ENCODE measurements around the gene CALHM6.

Gene CALHM6

GRCh38 chr6:116461331-116461931 is at the start of gene CALHM6:
Gene CALHM6 (plus strand): TSS chr6:116461375. CDS start chr6:116461930, 555 bp downstream.
- H3K4me3 ChIP-seq, result no peak within 1 kb of the TSS
- no peak for DNase-seq (ENCODE audit: low read depth, low spot score)
- no peak within 1 kb of the TSS for H3K9ac ChIP-seq (ENCODE audit: insufficient read length)
- H3K27ac ChIP-seq, result no peak within 1 kb of the TSS
- no peaks in the 10 kb centered on the region for H3K36me3 ChIP-seq (ENCODE audit: insufficient read depth, low read length)
- no peaks in the 10 kb centered on the region for H3K9me3 ChIP-seq (ENCODE audit: low read depth, low read length)
- no peak for TF ChIP-seq POLR2AphosphoS5 (IDR thresholded peaks at IDR 0.05; ENCODE audit: borderline replicate concordance, low read depth, low read length)
- no peak for TF ChIP-seq FOXP2 (optimal IDR thresholded peaks at IDR 0.05; ENCODE audit: control extremely low read depth, extremely low read length, insufficient read depth)
- no peak for TF ChIP-seq EZH2 (IDR thresholded peaks at IDR 0.05)

- TF ChIP-seq FOXP2 (optimal IDR thresholded peaks at IDR 0.05; ENCODE audit: control extremely low read depth, extremely low read length, insufficient read depth), result no peak
- TF ChIP-seq EZH2 (IDR thresholded peaks at IDR 0.05), result no peak
- TF ChIP-seq POLR2AphosphoS5 (IDR thresholded peaks at IDR 0.05; ENCODE audit: borderline replicate concordance, low read depth, low read length), result no peak
- Histone ChIP-seq H3K4me3 (peak overlapping the region; percentile 64), H3K36me3 (ENCODE audit: insufficient read depth, low read length) (no peaks in the 10 kb centered on the region), H3K9me3 (ENCODE audit: low read depth, low read length) (no peaks in the 10 kb centered on the region), H3K9ac (ENCODE audit: insufficient read length) (peak overlapping the region; percentile 43), H3K27ac (peak overlapping the region; percentile 94)
- DNase-seq (ENCODE audit: low read depth, low spot score), result no peak
These were observed 48.9 kb upstream of the CALHM6 start for GRCh38 chr6:116412270-116412669.

GRCh38 chr6:116413357-116413756 is 47.8 kb upstream of the CALHM6 start:
- DNase-seq (ENCODE audit: low read depth, low spot score), result no peak
- H3K27ac ChIP-seq, result peak overlapping the region; percentile 72
- no peak for TF ChIP-seq POLR2AphosphoS5 (IDR thresholded peaks at IDR 0.05; ENCODE audit: borderline replicate concordance, low read depth, low read length)
- TF ChIP-seq EZH2 (IDR thresholded peaks at IDR 0.05), result no peak
- no peak for TF ChIP-seq FOXP2 (optimal IDR thresholded peaks at IDR 0.05; ENCODE audit: control extremely low read depth, extremely low read length, insufficient read depth)
- H3K9me3 ChIP-seq (ENCODE audit: low read depth, low read length), result no peaks in the 10 kb centered on the region
- no peak overlapping the region for H3K9ac ChIP-seq (ENCODE audit: insufficient read length)
- no peaks in the 10 kb centered on the region for H3K36me3 ChIP-seq (ENCODE audit: insufficient read depth, low read length)
- no peak overlapping the region for H3K4me3 ChIP-seq

- DNase-seq (ENCODE audit: low read depth, low spot score), result no peak
- no peak overlapping the region for H3K9ac ChIP-seq (ENCODE audit: insufficient read length)
These were observed 43.5 kb upstream of the CALHM6 start for GRCh38 chr6:116417661-116418060.

GRCh38 chr6:116419069-116419786 is 41.9 kb upstream of the CALHM6 start:
- no peak for DNase-seq (ENCODE audit: low read depth, low spot score)
- no peaks in the 10 kb centered on the region for H3K36me3 ChIP-seq (ENCODE audit: insufficient read depth, low read length)

More at GRCh38 chr6:116417661-116418060, 43.5 kb upstream of the CALHM6 start:
- H3K27ac ChIP-seq, result no peak overlapping the region
- no peaks in the 10 kb centered on the region for H3K36me3 ChIP-seq (ENCODE audit: insufficient read depth, low read length)
- no peak overlapping the region for H3K4me3 ChIP-seq
- no peaks in the 10 kb centered on the region for H3K9me3 ChIP-seq (ENCODE audit: low read depth, low read length)
- TF ChIP-seq POLR2AphosphoS5 (IDR thresholded peaks at IDR 0.05; ENCODE audit: borderline replicate concordance, low read depth, low read length) (no peak), EZH2 (IDR thresholded peaks at IDR 0.05) (no peak)

GRCh38 chr6:116420341-116420740 is 40.8 kb upstream of the CALHM6 start:
- no peak for DNase-seq (ENCODE audit: low read depth, low spot score)
- Histone ChIP-seq H3K27ac (no peak overlapping the region), H3K9ac (ENCODE audit: insufficient read length) (no peak overlapping the region), H3K4me3 (no peak overlapping the region), H3K36me3 (ENCODE audit: insufficient read depth, low read length) (no peaks in the 10 kb centered on the region), H3K9me3 (ENCODE audit: low read depth, low read length) (no peaks in the 10 kb centered on the region)
- no peak for TF ChIP-seq EZH2 (IDR thresholded peaks at IDR 0.05)
- TF ChIP-seq POLR2AphosphoS5 (IDR thresholded peaks at IDR 0.05; ENCODE audit: borderline replicate concordance, low read depth, low read length), result no peak
- no peak for TF ChIP-seq FOXP2 (optimal IDR thresholded peaks at IDR 0.05; ENCODE audit: control extremely low read depth, extremely low read length, insufficient read depth)

More at GRCh38 chr6:116419069-116419786, 41.9 kb upstream of the CALHM6 start:
- no peaks in the 10 kb centered on the region for H3K9me3 ChIP-seq (ENCODE audit: low read depth, low read length)
- H3K27ac ChIP-seq, result no peak overlapping the region
- H3K4me3 ChIP-seq, result no peak overlapping the region
- H3K9ac ChIP-seq (ENCODE audit: insufficient read length), result no peak overlapping the region
- TF ChIP-seq POLR2AphosphoS5 (IDR thresholded peaks at IDR 0.05; ENCODE audit: borderline replicate concordance, low read depth, low read length) (no peak), FOXP2 (optimal IDR thresholded peaks at IDR 0.05; ENCODE audit: control extremely low read depth, extremely low read length, insufficient read depth) (no peak), EZH2 (IDR thresholded peaks at IDR 0.05) (no peak)

- Histone ChIP-seq H3K9me3 (ENCODE audit: low read depth, low read length) (no peaks in the 10 kb centered on the region), H3K9ac (ENCODE audit: insufficient read length) (no peak overlapping the region), H3K36me3 (ENCODE audit: insufficient read depth, low read length) (no peaks in the 10 kb centered on the region), H3K27ac (no peak overlapping the region), H3K4me3 (no peak overlapping the region)
- TF ChIP-seq FOXP2 (optimal IDR thresholded peaks at IDR 0.05; ENCODE audit: control extremely low read depth, extremely low read length, insufficient read depth) (no peak), POLR2AphosphoS5 (IDR thresholded peaks at IDR 0.05; ENCODE audit: borderline replicate concordance, low read depth, low read length) (no peak), EZH2 (IDR thresholded peaks at IDR 0.05) (no peak)
- DNase-seq (ENCODE audit: low read depth, low spot score), result no peak
These were observed 38.9 kb upstream of the CALHM6 start for GRCh38 chr6:116422238-116422637.

- TF ChIP-seq POLR2AphosphoS5 (IDR thresholded peaks at IDR 0.05; ENCODE audit: borderline replicate concordance, low read depth, low read length) (no peak), EZH2 (IDR thresholded peaks at IDR 0.05) (no peak), FOXP2 (optimal IDR thresholded peaks at IDR 0.05; ENCODE audit: control extremely low read depth, extremely low read length, insufficient read depth) (no peak)
- Histone ChIP-seq H3K9me3 (ENCODE audit: low read depth, low read length) (no peaks in the 10 kb centered on the region), H3K9ac (ENCODE audit: insufficient read length) (no peak overlapping the region), H3K27ac (no peak overlapping the region), H3K4me3 (no peak overlapping the region), H3K36me3 (ENCODE audit: insufficient read depth, low read length) (no peaks in the 10 kb centered on the region)
- no peak for DNase-seq (ENCODE audit: low read depth, low spot score)
These were observed 37.2 kb upstream of the CALHM6 start for GRCh38 chr6:116424001-116424400.
